NCI-H2081 (cell line): ENCODE results near the gene PLIN1.

Experiments
- DNase-seq, 2 experiments: peaks; one replicate each; lab custom pipeline; 2025; lab: John Stamatoyannopoulos, UW

The PLIN1 gene

DNA sequence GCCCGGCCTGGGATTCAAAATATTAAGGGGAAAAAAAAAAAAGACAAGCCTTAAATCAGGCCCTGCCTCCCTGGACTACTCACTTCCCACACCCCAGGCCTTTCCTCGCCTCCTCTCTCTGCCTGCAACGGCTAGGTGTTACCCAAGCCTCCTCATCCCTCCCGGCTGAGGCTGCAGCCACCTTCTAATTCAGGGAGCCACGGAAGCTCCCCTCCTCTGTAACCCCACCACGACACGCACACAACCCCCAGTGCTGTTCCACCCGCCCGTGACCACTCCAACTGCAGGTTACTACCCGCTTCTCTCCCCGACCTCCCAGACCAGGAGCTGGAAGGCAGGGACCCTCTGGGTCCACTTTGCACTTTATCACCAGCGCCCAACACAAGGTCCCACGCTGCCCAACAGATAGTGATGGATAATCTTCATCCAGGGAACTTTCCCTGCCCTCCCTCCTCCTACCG lies 24.8 kb downstream of the PLIN1 start:
- DNase-seq = no peak

- DNase-seq = no peak
Observed at GRCh38 chr15:89653578-89653977, 25.6 kb downstream of the PLIN1 start.

- no peak for DNase-seq
Observed at GRCh38 chr15:89652666-89653065, 26.5 kb downstream of the PLIN1 start.

- no peak for DNase-seq
Observed at GRCh38 chr15:89652131-89652530, 27.0 kb downstream of the PLIN1 start.

GRCh38 chr15:89649716-89650115 lies 29.5 kb downstream of the PLIN1 start:
- DNase-seq = no peak

GRCh38 chr15:89649013-89649625 lies 30.0 kb downstream of the PLIN1 start:
- no peak for DNase-seq

DNA sequence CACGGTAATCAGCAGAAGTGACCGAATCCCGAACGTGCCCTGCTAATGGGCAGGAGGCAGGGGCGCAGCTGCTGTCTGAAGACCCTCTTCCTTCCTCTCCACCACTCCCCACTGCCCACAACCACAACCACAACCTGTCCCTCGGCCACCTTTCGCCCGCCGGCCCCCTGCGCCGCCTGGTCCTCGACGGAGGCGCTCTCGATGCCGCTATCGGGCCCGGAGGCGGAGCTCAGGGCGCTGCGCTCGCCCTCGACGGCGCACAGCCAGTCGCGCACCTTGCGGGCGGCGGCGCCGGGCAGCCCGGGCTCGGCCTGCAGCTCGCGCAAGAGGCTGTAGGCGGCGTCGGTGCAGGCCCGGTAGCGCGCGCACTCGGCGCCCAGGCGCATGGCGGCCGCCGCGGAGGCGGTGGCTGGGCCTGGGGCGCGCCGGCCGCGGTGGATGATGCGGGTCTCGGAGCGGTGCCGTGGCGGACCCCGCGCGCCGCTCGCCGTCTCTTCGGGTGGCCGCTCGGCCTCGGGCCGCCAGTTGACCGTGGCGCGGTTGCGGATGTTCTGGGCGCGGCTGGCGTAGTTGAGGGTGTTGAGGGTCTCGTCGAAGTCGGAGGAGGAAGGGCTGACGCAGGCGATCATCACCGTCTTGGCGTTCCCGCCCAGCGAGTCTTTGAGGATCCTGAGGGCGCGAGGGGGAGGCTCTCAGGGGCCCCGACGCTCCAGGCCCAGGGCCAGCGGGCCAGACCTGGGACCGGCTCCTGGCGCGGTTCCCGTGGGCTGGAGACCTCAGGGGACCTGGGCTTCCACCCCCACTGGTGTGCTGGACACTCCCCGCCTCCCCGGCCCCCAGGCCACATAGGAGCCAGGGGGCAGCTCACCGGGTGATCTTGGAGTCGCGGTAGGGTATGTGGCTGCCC lies 30.8 kb downstream of the PLIN1 start:
- DNase-seq = no peak

DNA sequence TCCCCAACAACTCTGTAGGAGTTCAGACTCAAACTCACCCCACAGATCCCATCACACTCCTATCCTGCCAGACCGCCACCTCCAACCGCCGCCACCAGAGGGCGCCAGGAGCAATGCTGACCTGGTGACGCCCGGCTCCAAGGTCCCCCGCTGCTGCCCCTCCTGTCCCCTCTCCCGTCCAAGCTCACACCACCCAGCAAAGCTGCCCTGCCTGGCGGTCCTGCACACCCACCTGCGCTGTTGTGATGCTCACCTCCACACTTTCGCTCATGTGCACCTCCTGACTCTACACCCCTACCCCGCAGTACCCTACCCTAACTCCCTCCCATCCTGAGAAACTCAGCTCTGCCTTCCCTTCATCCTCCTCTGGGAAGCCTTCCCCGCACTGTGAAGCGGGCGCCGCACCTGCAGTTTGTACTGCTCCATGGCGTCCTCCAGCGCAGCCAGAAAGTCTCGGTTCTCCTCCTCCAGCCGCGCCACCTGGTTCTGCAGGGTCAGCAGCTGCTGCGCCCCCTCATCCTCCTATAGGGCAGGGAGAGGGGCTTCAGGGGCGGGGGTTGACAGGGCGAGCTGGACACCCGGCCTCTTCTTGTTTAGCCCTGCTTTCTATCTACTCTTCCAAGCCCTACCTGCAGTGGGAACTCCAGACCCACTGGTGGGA lies 31.8 kb downstream of the PLIN1 start:
- DNase-seq = peak; percentile 17 to 37

DNA sequence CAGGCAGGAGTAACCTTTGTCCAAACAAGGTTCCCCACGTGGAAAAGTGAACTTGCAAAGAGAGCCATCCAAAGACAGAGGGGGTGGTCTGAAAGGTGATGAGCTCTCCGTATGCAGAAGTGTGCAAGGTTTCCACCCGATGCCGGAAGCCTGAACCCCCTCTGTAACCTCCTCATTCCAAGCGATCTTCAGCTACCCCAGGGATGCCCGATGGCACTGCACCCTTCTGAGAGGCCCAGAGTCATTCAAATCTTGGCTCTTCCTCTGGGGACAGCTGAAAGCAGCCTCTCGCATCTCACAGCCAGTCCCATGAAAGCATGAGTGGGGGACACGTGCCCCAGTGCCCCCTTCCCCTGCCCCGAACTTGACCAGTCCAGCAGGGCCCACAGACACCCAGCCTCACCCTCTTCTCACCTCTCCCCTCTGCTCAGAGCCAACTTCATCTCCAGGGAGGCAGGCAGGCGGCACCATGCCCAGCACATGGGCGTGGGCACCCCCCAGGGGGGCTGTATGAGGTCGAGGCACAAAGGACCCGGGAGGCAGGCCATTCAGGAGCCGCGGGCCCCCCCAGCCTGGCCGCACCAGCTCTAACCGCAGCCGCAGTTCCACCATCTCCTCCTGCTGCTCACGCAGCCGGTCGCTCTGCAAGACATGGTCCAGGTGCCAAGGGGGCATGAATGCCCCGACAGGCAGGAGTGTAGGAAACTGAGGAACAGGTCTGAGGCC lies 32.6 kb downstream of the PLIN1 start:
- DNase-seq = no peak

DNA sequence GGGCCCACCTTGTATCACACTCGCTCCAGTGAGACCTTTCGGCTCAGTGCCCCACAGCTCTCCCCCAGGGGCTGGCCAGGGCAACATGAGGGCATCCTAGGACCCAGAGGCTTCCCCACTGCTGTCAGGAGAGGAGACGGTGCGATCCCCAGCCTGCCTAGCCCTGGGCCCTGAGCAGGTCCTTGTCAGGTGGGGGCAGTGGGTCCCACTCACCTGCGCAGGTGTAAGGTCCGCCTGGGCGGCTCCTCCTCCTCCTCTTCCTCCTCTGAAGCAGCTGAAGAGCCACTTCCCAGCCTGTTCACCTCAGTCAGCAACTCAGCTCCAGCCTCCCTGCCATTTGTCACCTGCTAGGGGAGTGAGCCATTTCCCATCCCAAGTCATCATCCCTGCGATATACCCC lies 33.5 kb downstream of the PLIN1 start:
- DNase-seq = no peak

GRCh38 chr15:89642106-89642505 lies 37.1 kb downstream of the PLIN1 start:
- no peak for DNase-seq

DNA sequence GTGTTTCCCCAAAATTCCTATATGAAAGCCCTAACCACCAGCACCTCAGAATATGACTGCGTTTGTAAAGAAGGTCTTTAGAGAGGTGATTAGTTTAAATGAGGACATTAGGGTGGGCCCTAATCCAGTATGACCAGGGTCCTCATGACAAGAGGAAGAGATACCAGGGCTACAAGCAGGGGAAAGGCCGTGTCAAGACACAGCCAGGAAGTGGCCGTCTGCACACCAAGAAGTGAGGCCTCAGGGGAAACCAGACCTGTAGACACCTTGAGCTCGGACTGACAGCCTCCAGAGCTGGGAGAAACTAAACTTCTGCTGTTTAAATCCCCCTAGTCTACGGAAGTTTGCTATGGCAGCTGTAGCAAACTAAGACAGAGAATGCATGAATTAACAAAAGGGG lies 38.1 kb downstream of the PLIN1 start:
- DNase-seq = no peak

DNA sequence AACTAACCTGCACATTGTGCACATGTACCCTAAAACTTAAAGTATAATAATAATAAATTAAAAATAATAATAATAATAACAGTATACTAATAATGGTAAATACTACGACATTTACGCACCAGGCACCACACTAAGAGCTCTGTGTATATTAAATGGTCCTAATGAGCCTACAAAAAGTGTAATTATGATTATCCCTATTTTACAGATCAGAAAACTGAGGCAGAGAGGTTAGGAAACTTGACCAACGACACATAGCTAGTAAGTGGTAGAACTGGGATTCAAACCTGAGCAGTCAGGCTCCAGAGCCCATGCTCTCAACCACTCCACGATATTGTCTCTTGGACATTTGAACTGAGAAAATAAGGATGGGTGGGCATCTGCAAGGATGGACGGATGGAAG lies 38.9 kb downstream of the PLIN1 start:
- DNase-seq = no peak

DNA sequence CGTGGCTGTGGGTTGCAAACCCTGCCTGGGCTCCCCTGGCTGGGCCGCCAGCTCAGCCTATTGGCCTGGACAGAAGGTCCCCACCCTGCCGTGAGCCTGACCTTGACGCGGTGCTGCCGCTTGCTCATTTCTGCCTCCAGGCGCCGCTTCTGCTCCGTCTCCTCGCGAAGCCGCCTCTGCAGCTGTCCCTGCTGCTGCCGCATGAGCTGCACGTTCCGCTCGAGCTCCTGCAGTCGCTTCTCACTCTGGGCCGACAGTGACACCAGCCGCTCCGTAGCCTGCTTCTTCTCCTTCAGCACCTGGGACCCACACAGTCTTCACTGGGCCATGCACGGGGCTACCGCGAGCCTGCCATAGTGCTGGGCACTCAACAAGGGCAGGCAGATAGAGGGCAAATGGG lies 45.6 kb downstream of the PLIN1 start:
- no peak for DNase-seq

DNA sequence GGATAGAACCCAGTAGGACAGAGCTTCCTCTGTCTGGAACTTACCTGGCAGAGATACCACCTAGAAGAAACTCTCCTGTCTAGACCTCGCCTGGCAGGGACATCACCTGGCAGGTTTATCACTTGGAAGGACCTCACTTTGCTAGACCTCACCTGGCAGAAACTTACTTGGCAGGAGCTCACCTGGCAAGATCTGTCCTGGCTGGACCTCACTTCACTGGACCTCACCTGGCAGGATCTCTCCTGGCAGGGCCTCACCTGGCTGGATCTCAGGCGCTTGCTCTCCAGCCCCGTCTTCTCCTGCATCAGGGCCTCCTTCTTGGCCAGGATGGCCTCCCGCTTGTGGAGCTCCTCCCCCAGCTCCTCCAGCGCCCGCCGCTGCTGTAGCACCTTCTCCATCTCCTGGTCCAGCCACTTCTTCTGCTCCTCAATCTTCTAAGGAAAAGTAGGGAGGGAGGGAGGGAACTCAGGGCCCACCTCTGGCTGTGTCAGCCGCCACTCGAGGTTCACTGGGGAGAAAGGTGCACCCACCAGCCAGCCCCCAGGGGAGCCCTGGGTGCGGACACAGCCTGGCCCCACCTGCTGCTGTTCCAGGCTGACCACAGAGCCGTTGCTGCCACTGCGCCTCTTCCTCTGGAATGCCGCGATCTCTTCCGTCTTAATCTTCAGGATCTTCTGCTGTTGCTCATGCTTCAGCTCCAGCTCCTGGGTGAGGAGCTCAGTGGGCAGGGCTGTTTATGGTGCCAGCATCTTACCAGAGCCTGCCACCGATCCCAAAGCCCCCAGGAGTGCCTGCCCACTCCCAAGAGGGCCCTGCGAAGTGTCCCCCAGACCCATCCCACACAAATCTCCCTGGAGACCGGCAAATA lies 46.4 kb downstream of the PLIN1 start:
- no peak for DNase-seq

- no peak for DNase-seq
Observed at GRCh38 chr15:89631902-89632264, 47.3 kb downstream of the PLIN1 start.

- DNase-seq = no peak
Observed at GRCh38 chr15:89630974-89631901, 47.9 kb downstream of the PLIN1 start.

GRCh38 chr15:89630260-89630659 lies 48.9 kb downstream of the PLIN1 start:
- DNase-seq = no peak

- DNase-seq = no peak
Observed at GRCh38 chr15:89629829-89630228, 49.3 kb downstream of the PLIN1 start.
